Ascending aorta (tissue), 2 donors: Measurements from ENCODE around the gene RUNX2. TPM values are rescaled to one million over a fixed set of nuclear protein-coding genes. Genes with fewer than 3 reads are reported as not detected.
"Not testable (repeated sequence)": the region's sequence is repeated elsewhere in the genome, so short reads cannot be mapped to it uniquely, and the experiment has no call there.

Source experiments
- DNase-seq, 2 donors: peaks; one replicate each; pipeline ENCODE4 v3.0.0-alpha.2; 2019; ENCODE audit warnings: low spot score in 2 of 2
- H3K27ac ChIP-seq, 2 donors: fragments of 200-600 bp; sonication (generic); one replicate each; pipeline ENCODE4 v1.5.1; 2016 to 2017; ENCODE audit warnings: mild to moderate bottlenecking in 1 of 2
- H3K27me3 ChIP-seq: fragments of 200-600 bp; sonication (generic); one replicate; pipeline ENCODE4 v1.5.1; 2017
- H3K36me3 ChIP-seq, 2 donors: fragments of 200-600 bp; sonication (generic); one replicate each; pipeline ENCODE4 v1.5.1; 2016
- H3K4me1 ChIP-seq, 2 donors: fragments of 200-600 bp; sonication (generic); one replicate each; pipeline ENCODE4 v1.5.1; 2016 to 2017; ENCODE audit warnings: mild to moderate bottlenecking in 1 of 2
- H3K4me3 ChIP-seq, 2 donors: fragments of 200-600 bp; sonication (generic); one replicate each; pipeline ENCODE4 v1.5.1; 2016 to 2017; ENCODE audit warnings: mild to moderate bottlenecking in 1 of 2
- H3K9me3 ChIP-seq, 2 donors: fragments of 200-600 bp; sonication (generic); one replicate each; pipeline ENCODE4 v1.5.1; 2016
- CTCF ChIP-seq, 3 experiments: fragments of 200-600 bp in 2 of 3; fragments of 450-650 bp in 1 of 3; sonication (generic) in 2 of 3; IDR thresholded peaks; one replicate each; pipeline ENCODE4 v1.5.1; 2016 to 2019; ENCODE audit warnings: antibody characterized with exemption in 3 of 3, mild to moderate bottlenecking in 1 of 3, moderate library complexity in 1 of 3
- intact Hi-C: fragments of 100-400 bp; cut with DNase I; formaldehyde crosslinking; loops from one replicate; pipeline ENCODE4 v1.15.1; 2023
- total RNA-seq: library from RNA; depleted of rRNA; stranded (reverse); fragments of >200 nt; gene quantifications from one replicate; pipeline ENCODE4 v1.1.0, GENCODE V29; 2016

Gene RUNX2
- total RNA-seq, 1 donor from 2014 or later: 0.21 TPM

GRCh38 chr6:45665859-45666258, 337.7 kb downstream of the RUNX2 start:
- DNase-seq: no peak
- no peak overlapping the region for H3K27ac ChIP-seq
- H3K27me3 ChIP-seq: no peaks in the 10 kb centered on the region
- H3K36me3 ChIP-seq: no peaks in the 10 kb centered on the region
- no peaks in the 10 kb centered on the region for H3K4me1 ChIP-seq
- no peak overlapping the region for H3K4me3 ChIP-seq
- intact Hi-C loops: no loop called here
- H3K9me3 ChIP-seq: no peaks in the 10 kb centered on the region
- no peak for TF ChIP-seq CTCF (IDR thresholded peaks at IDR 0.05)

DNA sequence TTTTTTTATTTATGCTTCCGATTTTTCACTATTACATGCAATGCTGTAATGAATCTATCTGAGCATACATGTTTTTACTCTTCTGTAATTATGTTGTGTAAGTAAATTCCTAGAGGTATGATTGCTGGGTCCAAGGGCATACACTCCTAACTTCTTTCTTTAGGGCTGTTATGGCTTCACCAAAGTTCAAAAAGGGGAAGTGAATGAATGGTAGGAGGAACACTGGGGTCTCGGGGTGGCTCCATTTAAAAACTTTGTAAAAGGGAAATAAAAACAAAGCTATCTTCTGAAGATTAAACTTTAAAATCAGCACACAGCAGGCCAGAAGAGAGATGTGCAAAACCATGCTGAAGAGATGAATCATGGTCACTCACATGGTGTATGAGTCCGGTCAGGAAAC, 338.7 kb downstream of the RUNX2 start:
- no peaks in the 10 kb centered on the region for H3K27me3 ChIP-seq
- H3K36me3 ChIP-seq: no peaks in the 10 kb centered on the region
- intact Hi-C loops: no loop called here
- H3K27ac ChIP-seq: no peak overlapping the region
- H3K4me1 ChIP-seq: no peaks in the 10 kb centered on the region
- no peak for DNase-seq
- TF ChIP-seq CTCF (IDR thresholded peaks at IDR 0.05): no peak
- H3K4me3 ChIP-seq: no peak overlapping the region
- no peaks in the 10 kb centered on the region for H3K9me3 ChIP-seq

DNA sequence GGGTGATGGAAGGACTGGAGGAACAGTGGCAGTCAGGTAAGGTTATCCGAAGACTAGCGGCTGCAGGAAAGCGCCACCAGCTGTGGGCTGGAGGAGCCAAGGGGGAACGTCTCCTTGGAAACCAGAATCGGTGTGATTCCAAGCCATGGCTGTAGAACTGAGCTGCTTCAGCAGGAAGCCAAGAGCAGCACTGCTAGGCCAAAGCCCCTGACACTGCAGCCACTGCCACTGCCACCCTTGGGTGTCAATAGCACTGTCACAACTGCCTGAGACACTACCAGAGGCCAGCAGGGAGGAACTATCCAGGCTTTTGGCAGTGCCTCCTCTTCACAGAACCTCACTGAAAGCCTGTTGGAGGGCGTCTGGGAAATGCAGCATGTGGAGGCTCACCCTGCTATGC, 339.2 kb downstream of the RUNX2 start:
- intact Hi-C loops: no loop called here
- Histone ChIP-seq H3K27ac (no peak overlapping the region), H3K9me3 (no peaks in the 10 kb centered on the region), H3K4me1 (no peaks in the 10 kb centered on the region), H3K4me3 (no peak overlapping the region), H3K27me3 (no peaks in the 10 kb centered on the region), H3K36me3 (no peaks in the 10 kb centered on the region)
- no peak for DNase-seq
- TF ChIP-seq CTCF (IDR thresholded peaks at IDR 0.05): no peak

GRCh38 chr6:45667766-45668165, 339.6 kb downstream of the RUNX2 start:
- no peak overlapping the region for H3K4me3 ChIP-seq
- DNase-seq: no peak
- no peak overlapping the region for H3K27ac ChIP-seq
- no peaks in the 10 kb centered on the region for H3K9me3 ChIP-seq
- intact Hi-C loops: no loop called here
- TF ChIP-seq CTCF (IDR thresholded peaks at IDR 0.05): no peak
- no peaks in the 10 kb centered on the region for H3K27me3 ChIP-seq
- H3K4me1 ChIP-seq: no peaks in the 10 kb centered on the region
- no peaks in the 10 kb centered on the region for H3K36me3 ChIP-seq

GRCh38 chr6:45668705-45669104, 340.6 kb downstream of the RUNX2 start:
- no peak overlapping the region for H3K4me3 ChIP-seq
- no peaks in the 10 kb centered on the region for H3K36me3 ChIP-seq
- no peak for DNase-seq
- no peaks in the 10 kb centered on the region for H3K9me3 ChIP-seq
- no peak for TF ChIP-seq CTCF (IDR thresholded peaks at IDR 0.05)
- intact Hi-C loops: no loop called here
- H3K4me1 ChIP-seq: no peaks in the 10 kb centered on the region
- H3K27me3 ChIP-seq: no peaks in the 10 kb centered on the region
- H3K27ac ChIP-seq: no peak overlapping the region

GRCh38 chr6:45673167-45673566, 345.0 kb downstream of the RUNX2 start:
- DNase-seq, H3K9me3 ChIP-seq, H3K27ac ChIP-seq, H3K27me3 ChIP-seq, H3K36me3 ChIP-seq, H3K4me1 ChIP-seq, H3K4me3 ChIP-seq, intact Hi-C loops: not testable (repeated sequence)

GRCh38 chr6:45675166-45675565, 347.0 kb downstream of the RUNX2 start:
- H3K36me3 ChIP-seq, intact Hi-C loops, H3K27ac ChIP-seq, H3K4me1 ChIP-seq, DNase-seq, H3K9me3 ChIP-seq, H3K4me3 ChIP-seq, H3K27me3 ChIP-seq: not testable (repeated sequence)
